22Rv1 (cell line): ENCODE data around the gene RNF187.

ENCODE experiments used
- ZFX ChIP-seq: fragments of 450-650 bp; IDR thresholded peaks from 2 replicates; pipeline ENCODE4 v1.6.1; 2017; ENCODE audit warnings: antibody characterized with exemption, borderline replicate concordance
- TF ChIP-seq, protein P1 (sequence below): fragments of 450-650 bp; IDR thresholded peaks from 2 replicates; pipeline ENCODE4 v1.5.1; 2017; ENCODE audit warnings: mild to moderate bottlenecking

DNA sequence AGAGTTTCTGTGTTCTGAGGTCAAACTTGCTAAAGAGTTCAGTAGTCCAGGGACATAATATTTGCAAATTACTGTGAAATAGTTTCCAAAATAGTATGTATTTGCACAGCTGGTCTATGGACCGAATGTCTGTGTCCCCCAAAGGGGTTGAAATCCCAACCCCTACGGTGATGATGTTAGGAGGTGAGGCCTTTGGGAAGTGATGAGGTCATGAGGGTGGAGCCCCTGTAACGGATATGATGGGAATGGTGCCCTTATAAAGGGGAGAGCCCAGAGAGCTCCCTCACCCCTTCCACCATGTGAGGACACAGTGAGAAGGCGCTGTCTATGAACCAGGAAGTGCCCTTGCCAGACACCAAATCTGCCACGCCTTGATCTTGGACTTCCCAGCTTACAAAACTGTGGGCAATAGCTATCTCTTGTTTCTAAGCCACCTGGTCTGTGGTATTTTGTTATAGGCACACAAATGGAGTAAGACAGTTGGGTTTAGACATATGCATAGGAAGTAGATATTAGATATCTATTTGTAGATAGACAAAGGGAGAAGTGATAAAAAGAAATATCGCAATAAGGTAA is 21.7 kb downstream of the RNF187 start:
- TF ChIP-seq, protein P1, sequence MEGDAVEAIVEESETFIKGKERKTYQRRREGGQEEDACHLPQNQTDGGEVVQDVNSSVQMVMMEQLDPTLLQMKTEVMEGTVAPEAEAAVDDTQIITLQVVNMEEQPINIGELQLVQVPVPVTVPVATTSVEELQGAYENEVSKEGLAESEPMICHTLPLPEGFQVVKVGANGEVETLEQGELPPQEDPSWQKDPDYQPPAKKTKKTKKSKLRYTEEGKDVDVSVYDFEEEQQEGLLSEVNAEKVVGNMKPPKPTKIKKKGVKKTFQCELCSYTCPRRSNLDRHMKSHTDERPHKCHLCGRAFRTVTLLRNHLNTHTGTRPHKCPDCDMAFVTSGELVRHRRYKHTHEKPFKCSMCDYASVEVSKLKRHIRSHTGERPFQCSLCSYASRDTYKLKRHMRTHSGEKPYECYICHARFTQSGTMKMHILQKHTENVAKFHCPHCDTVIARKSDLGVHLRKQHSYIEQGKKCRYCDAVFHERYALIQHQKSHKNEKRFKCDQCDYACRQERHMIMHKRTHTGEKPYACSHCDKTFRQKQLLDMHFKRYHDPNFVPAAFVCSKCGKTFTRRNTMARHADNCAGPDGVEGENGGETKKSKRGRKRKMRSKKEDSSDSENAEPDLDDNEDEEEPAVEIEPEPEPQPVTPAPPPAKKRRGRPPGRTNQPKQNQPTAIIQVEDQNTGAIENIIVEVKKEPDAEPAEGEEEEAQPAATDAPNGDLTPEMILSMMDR, result no peak
- TF ChIP-seq ZFX, result no peak
